GM19395 (cell line): Measurements from ENCODE around the gene NFATC4.
"Not testable (repeated sequence)": the region's sequence is repeated elsewhere in the genome, so short reads cannot be mapped to it uniquely, and the experiment has no call there.

Experiments used
- ATAC-seq: cut with Tn5 transposase; IDR thresholded peaks from one replicate; pipeline ENCODE4 v1.9.1; 2021; ENCODE audit warnings: mild to moderate bottlenecking, moderate library complexity; ENCODE audit not compliant: unreplicated experiment

NFATC4 gene

GRCh38 chr14:24366721-24367513 is 1.1 kb upstream of the NFATC4 start:
- ATAC-seq: peak; percentile 72

- ATAC-seq: no peak
These were observed 203 bp downstream of the NFATC4 start for GRCh38 chr14:24368212-24368561.

GRCh38 chr14:24368562-24369252 is 723 bp downstream of the NFATC4 start:
- no peak for ATAC-seq

- no peak for ATAC-seq
These were observed 1.5 kb downstream of the NFATC4 start for GRCh38 chr14:24369463-24369862.

- ATAC-seq: no peak
These were observed 2.1 kb downstream of the NFATC4 start for GRCh38 chr14:24369907-24370687.

GRCh38 chr14:24370748-24371147 is 2.8 kb downstream of the NFATC4 start:
- ATAC-seq: no peak

- ATAC-seq: not testable (repeated sequence)
These were observed 3.6 kb downstream of the NFATC4 start for GRCh38 chr14:24371605-24372004.

GRCh38 chr14:24372701-24373416 is 4.9 kb downstream of the NFATC4 start:
- ATAC-seq: no peak

- ATAC-seq: no peak
These were observed 8.6 kb downstream of the NFATC4 start for GRCh38 chr14:24376448-24377070.

GRCh38 chr14:24377126-24377525 is 9.1 kb downstream of the NFATC4 start:
- no peak for ATAC-seq

GRCh38 chr14:24377657-24378056 is 9.7 kb downstream of the NFATC4 start:
- ATAC-seq: no peak

GRCh38 chr14:24378327-24378726 is 10.3 kb downstream of the NFATC4 start:
- ATAC-seq: no peak

GRCh38 chr14:24378981-24379906 is 11.3 kb downstream of the NFATC4 start:
- no peak for ATAC-seq

GRCh38 chr14:24379907-24380730 is 12.1 kb downstream of the NFATC4 start:
- no peak for ATAC-seq

- no peak for ATAC-seq
These were observed 13.5 kb downstream of the NFATC4 start for GRCh38 chr14:24381363-24382063.

- no peak for ATAC-seq
These were observed 14.0 kb downstream of the NFATC4 start for GRCh38 chr14:24382064-24382371.

- no peak for ATAC-seq
These were observed 16.2 kb downstream of the NFATC4 start for GRCh38 chr14:24384169-24384568.

GRCh38 chr14:24385524-24385923 is 17.5 kb downstream of the NFATC4 start:
- no peak for ATAC-seq
